HepG2 (cell line): ENCODE data around the gene RBBP9. TPM values are rescaled to one million over a fixed set of nuclear protein-coding genes. Genes with fewer than 3 reads are reported as not detected.
A peak's percentile ranks its signal among the peaks of the same experiment; 100 is the strongest.

Source experiments
- ADNP ChIP-seq: sonication (generic); formaldehyde crosslinking; IDR thresholded peaks from 2 replicates; pipeline ENCODE4 v1.4.0; 2020; ENCODE audit warnings: missing genetic modification reagents
- ERF ChIP-seq: IDR thresholded peaks from 2 replicates; pipeline ENCODE4 v1.6.1; 2018; ENCODE audit warnings: missing biosample characterization, missing genetic modification reagents
- EZH2 ChIP-seq: conservative IDR thresholded peaks from 2 replicates; pipeline ENCODE4 v1.6.1; 2012; ENCODE audit warnings: mild to moderate bottlenecking, low read depth, low read length, moderate library complexity
- FOSL2 ChIP-seq: sonication (generic); formaldehyde crosslinking; IDR thresholded peaks from 2 replicates; pipeline ENCODE4 v1.4.0; 2020; ENCODE audit warnings: missing genetic modification reagents
- FOXJ3 ChIP-seq: sonication (generic); formaldehyde crosslinking; IDR thresholded peaks from 2 replicates; pipeline ENCODE4 v1.4.0; 2020; ENCODE audit warnings: missing genetic modification reagents, mild to moderate bottlenecking, borderline replicate concordance
- FOXO1 ChIP-seq: sonication (generic); formaldehyde crosslinking; IDR thresholded peaks from 2 replicates; pipeline ENCODE4 v1.4.0; 2020; ENCODE audit warnings: missing genetic modification reagents
- HNRNPK ChIP-seq: fragments of 200-400 bp; formaldehyde crosslinking; IDR thresholded peaks from 2 replicates; pipeline ENCODE4 v1.6.1; 2018; ENCODE audit warnings: low read length, low read depth, moderate library complexity, mild to moderate bottlenecking; ENCODE audit not compliant: poor library complexity, severe bottlenecking
- HOXA5 ChIP-seq: sonication (generic); formaldehyde crosslinking; IDR thresholded peaks from 2 replicates; pipeline ENCODE4 v1.4.0; 2020; ENCODE audit warnings: missing genetic modification reagents
- IKZF4 ChIP-seq: sonication (generic); formaldehyde crosslinking; IDR thresholded peaks from 2 replicates; pipeline ENCODE4 v1.5.1; 2020; ENCODE audit warnings: borderline replicate concordance, mild to moderate bottlenecking, low read depth, missing genetic modification reagents; ENCODE audit errors: not compliant biosample characterization
- LCORL ChIP-seq, 2 experiments: fragments of 450-650 bp in 1 of 2; sonication (generic) in 1 of 2; formaldehyde crosslinking in 1 of 2; IDR thresholded peaks; 2 replicates each; pipeline versions ENCODE4 v1.5.0 to v1.6.1; 2017 to 2020; ENCODE audit warnings: antibody characterized with exemption in 1 of 2, missing genetic modification reagents in 1 of 2
- SNAI1 ChIP-seq: sonication (generic); formaldehyde crosslinking; IDR thresholded peaks from 2 replicates; pipeline ENCODE4 v1.5.0; 2020; ENCODE audit warnings: mild to moderate bottlenecking, missing genetic modification reagents, borderline replicate concordance
- SNAPC4 ChIP-seq: sonication (generic); formaldehyde crosslinking; IDR thresholded peaks from 2 replicates; pipeline ENCODE4 v1.4.0; 2020; ENCODE audit warnings: mild to moderate bottlenecking, missing genetic modification reagents
- ZKSCAN1 ChIP-seq: fragments of 150-350 bp; IDR thresholded peaks from 2 replicates; pipeline ENCODE4 v1.6.1; 2014; ENCODE audit warnings: low read length
- ZNF230 ChIP-seq: sonication (generic); formaldehyde crosslinking; IDR thresholded peaks from 2 replicates; pipeline ENCODE4 v1.4.0; 2020; ENCODE audit warnings: mild to moderate bottlenecking, missing genetic modification reagents
- ZNF331 ChIP-seq: sonication (generic); formaldehyde crosslinking; IDR thresholded peaks from 2 replicates; pipeline ENCODE4 v1.4.0; 2020; ENCODE audit warnings: missing genetic modification reagents
- ZNF512B ChIP-seq: sonication (generic); formaldehyde crosslinking; IDR thresholded peaks from 2 replicates; pipeline ENCODE4 v1.5.1; 2020; ENCODE audit warnings: missing genetic modification reagents, mild to moderate bottlenecking, borderline replicate concordance
- ZNF567 ChIP-seq: sonication (generic); formaldehyde crosslinking; IDR thresholded peaks from 2 replicates; pipeline ENCODE4 v1.8.1; 2023; ENCODE audit warnings: mild to moderate bottlenecking, missing genetic modification reagents, borderline replicate concordance
- ZNF704 ChIP-seq: sonication (generic); formaldehyde crosslinking; IDR thresholded peaks from 2 replicates; pipeline ENCODE4 v1.8.1; 2023; ENCODE audit warnings: mild to moderate bottlenecking, inconsistent platforms, moderate library complexity, missing genetic modification reagents, borderline replicate concordance
- ZNF841 ChIP-seq: sonication (generic); formaldehyde crosslinking; IDR thresholded peaks from 2 replicates; pipeline ENCODE4 v1.8.1; 2023; ENCODE audit warnings: missing genetic modification reagents, borderline replicate concordance
- polyA plus RNA-seq, 8 experiments: library from polyadenylated mRNA; depleted of rRNA in 3 of 8; stranded (reverse) in 7 of 8; unstranded in 1 of 8; fragments of >200 nt; fragmentation: Illumina TruSeq in 4 of 8; extraction: Trizol in 4 of 8; gene quantifications; 2 replicates each; pipeline versions ENCODE4 v1.2.1 to v1.2.3, GENCODE V29; 2011 to 2016; ENCODE audit warnings: low read depth in 4 of 8, missing spikeins in 1 of 8, mixed read lengths in 1 of 8; ENCODE audit not compliant: insufficient read depth in 1 of 8
- total RNA-seq, 5 experiments: library from RNA; depleted of rRNA; stranded (reverse); fragments of >200 nt; fragmentation: Illumina TruSeq; extraction: Trizol; gene quantifications; 2 replicates each; pipeline ENCODE4 v1.2.3, GENCODE V29; 2016; ENCODE audit warnings: low read depth in 1 of 5

Gene RBBP9
- total and polyA plus RNA-seq, 2 of the 13 experiments (the other 11 are each of a cell fraction or from before 2014, with no cell fraction given) = 28.0 to 56.3 TPM

- TF ChIP-seq ERF (CRISPR knock-in tag) (peak; percentile 96), ZNF331 (CRISPR knock-in tag) (peak; percentile 73), ZNF704 (CRISPR knock-in tag) (peak; percentile 98), ZNF512B (CRISPR knock-in tag) (peak; percentile 61), HNRNPK (no peak), LCORL (IDR thresholded peaks at IDR 0.05) (no peak), LCORL (CRISPR knock-in tag; IDR thresholded peaks at IDR 0.05) (peak; percentile 58), ADNP (no peak), FOXO1 (CRISPR knock-in tag) (peak; percentile 70), FOXJ3 (CRISPR knock-in tag) (peak; percentile 42; the same call in 1 of the 2 replicates), ZNF567 (CRISPR knock-in tag) (no peak; the same call in 1 of the 2 replicates), SNAPC4 (peak; percentile 75; the same call in 1 of the 2 replicates), IKZF4 (CRISPR knock-in tag) (peak; percentile 59), EZH2 (no peak), ZNF841 (no peak), SNAI1 (CRISPR knock-in tag) (peak; percentile 22; the same call in 1 of the 2 replicates), ZKSCAN1 (no peak), ZNF230 (CRISPR knock-in tag) (peak; percentile 98), HOXA5 (CRISPR knock-in tag) (peak; percentile 71), FOSL2 (peak; percentile 74)
Measured at GRCh38 chr20:18507218-18508191, 10.5 kb upstream of the RBBP9 start, which contains the start of gene SEC23B (continued).
